Kidney tubule cell (primary cell): ENCODE data around the gene LAMP2.
A peak's percentile ranks its signal among the peaks of the same experiment; 100 is the strongest.

Source experiments
- DNase-seq: peaks from one replicate; pipeline ENCODE4 v3.0.0-alpha.2; 2018; ENCODE audit warnings: low spot score

Gene LAMP2

GRCh38 chrX:120456973-120457372 is 12.1 kb downstream of the LAMP2 start:
- peak; percentile 46 for DNase-seq

DNA sequence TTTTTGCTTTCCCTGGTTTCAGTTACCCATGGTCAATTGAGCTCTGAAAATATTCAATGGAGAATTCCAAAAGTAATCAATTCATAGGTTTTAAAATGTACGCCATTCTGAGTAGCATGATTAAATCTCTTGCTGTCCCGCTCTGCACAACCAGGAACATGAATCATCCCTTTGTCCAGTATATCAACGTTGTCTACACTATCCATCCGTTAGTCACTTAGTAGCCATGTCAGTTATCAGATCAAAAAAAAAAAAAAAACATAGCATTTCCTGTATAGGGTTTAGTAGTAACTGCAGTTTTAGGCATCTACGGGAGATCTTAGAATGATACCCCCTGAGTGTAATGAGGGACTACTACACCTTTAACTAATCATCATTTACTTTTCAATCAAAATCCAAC is 15.1 kb downstream of the LAMP2 start:
- no peak for DNase-seq

- DNase-seq: no peak
Measured at GRCh38 chrX:120452131-120452530, 17.0 kb downstream of the LAMP2 start.

DNA sequence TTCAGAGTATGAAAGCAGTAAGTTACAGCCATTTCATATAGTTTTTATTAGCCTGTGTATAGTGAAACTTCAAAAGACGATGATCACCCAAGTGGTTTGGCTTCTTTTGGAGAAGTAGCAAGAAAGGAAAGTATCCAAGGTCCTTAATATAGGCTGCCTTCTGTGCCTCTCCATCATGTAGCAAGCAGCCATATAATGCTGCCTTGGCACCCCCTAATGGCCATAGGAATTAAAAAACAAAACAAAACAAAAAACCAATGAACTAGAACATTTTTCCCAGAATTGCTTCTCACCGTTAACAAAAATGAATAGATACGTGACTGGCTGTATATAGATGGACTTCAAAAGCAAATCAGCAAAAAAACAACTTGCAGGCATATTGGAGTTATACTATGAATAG is 18.9 kb downstream of the LAMP2 start:
- no peak for DNase-seq

GRCh38 chrX:120446498-120446897 is 22.6 kb downstream of the LAMP2 start:
- peak; percentile 20 for DNase-seq

DNA sequence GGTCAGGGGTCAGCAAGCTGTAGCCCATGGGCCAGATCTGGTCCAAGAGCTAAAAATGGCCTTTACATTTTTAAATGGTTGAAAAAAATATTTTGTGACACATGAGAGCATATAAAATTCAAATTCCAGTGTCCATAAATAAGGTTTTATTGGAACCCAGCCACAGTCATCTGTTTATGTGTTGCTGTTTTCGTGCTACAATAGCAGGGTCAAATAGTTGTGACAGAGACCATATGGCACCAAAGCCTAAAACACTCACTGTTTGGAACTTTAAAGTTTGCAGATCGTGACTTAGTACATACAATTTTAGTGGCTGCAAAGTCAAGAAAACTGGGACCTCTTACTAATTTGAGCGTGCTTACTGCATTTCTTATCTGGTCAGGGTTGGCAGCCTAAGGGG is 29.2 kb downstream of the LAMP2 start:
- no peak for DNase-seq

DNA sequence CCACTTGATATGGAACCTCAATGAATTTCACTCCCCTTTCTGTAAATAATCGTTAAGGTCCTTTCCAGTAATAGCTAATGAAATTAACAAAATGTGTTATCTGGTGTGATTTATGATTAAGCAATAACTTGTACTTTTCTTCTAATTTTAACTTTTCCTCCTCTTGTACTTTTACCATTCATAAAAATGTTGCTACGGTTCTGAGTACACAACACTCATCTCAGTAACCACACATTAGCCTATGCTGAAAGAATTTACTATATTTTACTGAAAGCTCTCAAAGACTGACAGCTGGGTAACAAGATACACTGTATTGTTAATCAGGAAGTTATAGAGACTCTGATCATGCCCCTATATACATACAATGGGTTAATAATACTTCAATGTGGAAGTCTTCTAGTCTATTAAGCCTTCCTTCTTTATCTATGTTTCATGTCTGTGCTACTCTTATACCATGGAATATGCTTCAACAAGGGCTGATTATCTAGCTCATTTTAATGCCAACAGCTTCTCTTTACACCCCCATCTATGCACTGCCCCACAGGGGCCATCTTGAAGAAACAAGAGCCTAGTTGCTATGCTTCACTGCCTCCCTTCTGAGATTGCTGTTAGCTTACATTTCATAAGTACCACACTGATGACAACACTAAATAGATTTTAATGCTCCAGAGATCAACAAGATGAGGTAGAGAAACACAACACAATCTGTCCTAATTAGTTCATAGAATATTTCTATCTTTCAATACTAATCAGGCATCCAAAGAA is 39.1 kb downstream of the LAMP2 start:
- DNase-seq: peak; percentile 11

GRCh38 chrX:120428309-120428708 is 40.8 kb downstream of the LAMP2 start:
- no peak for DNase-seq

DNA sequence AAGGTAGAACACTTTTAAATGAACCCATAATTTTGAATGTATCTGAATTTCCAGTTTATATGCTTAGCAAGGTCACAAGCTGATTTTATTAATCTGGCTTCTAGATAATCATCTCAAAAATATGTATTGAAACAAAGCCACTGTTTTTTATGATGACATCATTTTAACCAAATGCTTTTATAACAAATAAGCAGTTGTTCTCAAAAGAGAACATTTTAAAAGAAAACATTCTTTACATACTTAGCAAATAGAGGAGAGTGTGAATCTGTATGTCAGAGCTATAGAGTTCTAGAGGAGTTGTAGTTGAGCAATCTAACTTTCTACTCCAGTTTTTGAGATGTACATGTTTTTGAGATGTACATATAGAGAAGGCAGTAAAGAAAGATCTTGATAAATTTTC is 42.5 kb downstream of the LAMP2 start:
- no peak for DNase-seq

- no peak for DNase-seq
Measured at GRCh38 chrX:120419463-120419862, 49.6 kb downstream of the LAMP2 start.

DNA sequence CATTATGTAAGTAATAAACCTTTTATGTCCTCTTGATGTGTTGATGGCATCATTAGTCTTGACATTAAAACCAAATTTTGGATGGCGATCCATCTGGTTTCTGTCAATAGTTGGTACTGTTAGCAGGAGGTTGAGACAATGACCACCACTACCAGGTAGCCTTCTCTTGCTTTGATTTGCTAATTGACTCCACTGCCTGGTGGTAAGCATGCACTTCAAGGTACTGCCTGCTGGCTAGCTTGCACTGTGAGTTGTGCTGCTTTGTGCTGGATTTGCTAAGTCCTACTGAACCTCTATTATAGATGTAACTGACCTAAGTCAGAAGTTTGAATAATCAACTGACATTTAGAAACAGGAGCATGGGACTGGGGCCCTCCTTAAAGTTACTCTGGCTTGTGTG is 60.9 kb downstream of the LAMP2 start:
- no peak for DNase-seq

DNA sequence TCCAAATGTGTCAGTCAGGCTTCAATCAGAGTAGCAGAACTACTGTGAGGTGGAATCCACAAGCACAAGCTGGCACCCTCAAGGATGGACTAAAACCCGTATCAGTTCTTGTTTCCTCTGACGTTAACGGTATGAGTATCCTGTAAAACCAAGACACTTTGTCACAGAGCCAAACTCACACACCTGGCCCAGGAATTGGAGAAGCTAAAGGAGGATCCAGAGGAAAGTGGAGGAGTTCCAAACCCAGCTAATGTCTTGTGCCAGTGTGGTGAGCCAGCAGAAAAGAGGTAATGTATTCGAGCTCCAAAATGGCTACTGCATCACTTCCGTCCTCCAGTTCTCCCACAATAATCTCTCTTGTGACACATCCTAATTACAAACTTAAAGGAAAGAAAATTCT is 62.5 kb downstream of the LAMP2 start:
- DNase-seq: no peak

- DNase-seq: no peak
Measured at GRCh38 chrX:120402369-120402768, 66.7 kb downstream of the LAMP2 start.

DNA sequence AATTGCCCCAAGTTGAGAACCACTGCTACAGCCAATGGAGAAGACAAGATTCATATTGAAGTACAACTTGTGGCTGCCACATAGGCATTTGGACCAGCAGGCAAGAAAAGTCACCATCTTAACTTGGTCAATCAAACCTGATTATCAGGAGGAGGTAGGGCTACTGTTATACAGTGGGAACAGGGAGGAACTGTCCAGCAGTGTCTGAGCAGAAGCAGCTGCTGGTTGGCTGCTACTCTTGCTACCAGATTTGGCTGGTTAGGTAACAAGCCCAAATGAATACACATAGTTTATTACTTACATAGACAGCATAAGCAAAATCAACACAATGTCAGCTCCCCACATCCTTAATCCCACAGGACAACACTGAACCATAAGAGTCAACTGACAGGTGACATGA is 67.8 kb downstream of the LAMP2 start:
- DNase-seq: no peak

GRCh38 chrX:120380699-120381098 is 88.4 kb downstream of the LAMP2 start:
- DNase-seq: peak; percentile 34

- no peak for DNase-seq
Measured at GRCh38 chrX:120379937-120380681, 89.0 kb downstream of the LAMP2 start.

DNA sequence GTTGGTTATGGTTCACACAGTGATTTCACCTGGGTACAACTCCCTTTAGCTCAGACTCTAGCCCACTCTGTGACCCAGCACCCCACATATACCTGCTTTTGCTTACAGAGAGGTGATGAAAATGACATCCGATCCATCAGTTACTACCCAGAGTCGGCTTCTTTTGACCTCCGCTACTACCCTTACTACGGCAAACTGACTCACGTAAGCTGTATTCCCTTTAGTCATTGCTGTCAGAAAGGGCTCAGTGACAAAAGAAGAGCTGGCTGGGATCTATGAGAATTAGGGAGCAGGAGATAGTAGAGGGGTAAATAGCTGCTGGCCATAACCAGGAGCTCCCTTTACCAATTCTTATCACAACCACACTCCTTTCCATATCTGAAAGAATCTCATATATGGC is 90.5 kb downstream of the LAMP2 start:
- DNase-seq: no peak
